Measurements from ENCODE around the gene RMND1. TPM values are rescaled to one million over a fixed set of nuclear protein-coding genes. Genes with fewer than 3 reads are reported as not detected.
A peak's percentile ranks its signal among the peaks of the same experiment; 100 is the strongest.

The RMND1 gene
- total and polyA plus RNA-seq, 9 of the 15 experiments (the other 6 are each of a cell fraction or from before 2014, with no cell fraction given), result 26.9 to 47.8 (median 36.2) TPM

DNA sequence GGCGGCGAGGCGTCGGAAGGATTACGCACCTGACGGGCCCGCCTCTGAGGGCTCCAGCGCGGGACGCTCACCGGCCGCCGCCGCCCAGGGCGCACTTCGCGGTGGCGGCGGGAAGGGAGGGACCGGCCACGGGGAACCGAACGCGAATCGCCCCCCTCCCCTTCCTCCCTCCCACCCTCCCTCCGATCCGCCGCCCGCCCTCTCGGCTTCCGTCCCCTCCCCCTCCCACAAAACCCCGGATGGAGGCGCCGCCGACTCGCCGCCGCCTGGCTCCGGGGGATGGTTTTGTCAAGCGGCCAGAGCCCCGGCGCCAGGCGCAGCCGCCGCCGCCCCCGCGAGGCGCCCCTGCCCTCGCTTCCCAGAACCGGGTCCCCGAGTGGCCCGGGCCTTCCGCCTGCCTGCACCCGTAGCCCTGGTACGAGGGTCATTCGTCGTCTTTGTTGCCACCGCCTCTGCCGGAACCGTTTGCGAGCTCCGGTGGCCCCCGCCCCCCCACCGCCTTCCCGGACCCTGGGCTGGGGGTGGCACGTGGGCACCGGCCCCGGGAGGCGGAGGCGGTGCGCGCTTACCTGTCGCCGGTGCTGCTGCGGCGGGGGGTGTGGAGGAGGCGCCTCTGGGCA is 61.0 kb downstream of the RMND1 start (continued):
- TF ChIP-seq, protein P1, sequence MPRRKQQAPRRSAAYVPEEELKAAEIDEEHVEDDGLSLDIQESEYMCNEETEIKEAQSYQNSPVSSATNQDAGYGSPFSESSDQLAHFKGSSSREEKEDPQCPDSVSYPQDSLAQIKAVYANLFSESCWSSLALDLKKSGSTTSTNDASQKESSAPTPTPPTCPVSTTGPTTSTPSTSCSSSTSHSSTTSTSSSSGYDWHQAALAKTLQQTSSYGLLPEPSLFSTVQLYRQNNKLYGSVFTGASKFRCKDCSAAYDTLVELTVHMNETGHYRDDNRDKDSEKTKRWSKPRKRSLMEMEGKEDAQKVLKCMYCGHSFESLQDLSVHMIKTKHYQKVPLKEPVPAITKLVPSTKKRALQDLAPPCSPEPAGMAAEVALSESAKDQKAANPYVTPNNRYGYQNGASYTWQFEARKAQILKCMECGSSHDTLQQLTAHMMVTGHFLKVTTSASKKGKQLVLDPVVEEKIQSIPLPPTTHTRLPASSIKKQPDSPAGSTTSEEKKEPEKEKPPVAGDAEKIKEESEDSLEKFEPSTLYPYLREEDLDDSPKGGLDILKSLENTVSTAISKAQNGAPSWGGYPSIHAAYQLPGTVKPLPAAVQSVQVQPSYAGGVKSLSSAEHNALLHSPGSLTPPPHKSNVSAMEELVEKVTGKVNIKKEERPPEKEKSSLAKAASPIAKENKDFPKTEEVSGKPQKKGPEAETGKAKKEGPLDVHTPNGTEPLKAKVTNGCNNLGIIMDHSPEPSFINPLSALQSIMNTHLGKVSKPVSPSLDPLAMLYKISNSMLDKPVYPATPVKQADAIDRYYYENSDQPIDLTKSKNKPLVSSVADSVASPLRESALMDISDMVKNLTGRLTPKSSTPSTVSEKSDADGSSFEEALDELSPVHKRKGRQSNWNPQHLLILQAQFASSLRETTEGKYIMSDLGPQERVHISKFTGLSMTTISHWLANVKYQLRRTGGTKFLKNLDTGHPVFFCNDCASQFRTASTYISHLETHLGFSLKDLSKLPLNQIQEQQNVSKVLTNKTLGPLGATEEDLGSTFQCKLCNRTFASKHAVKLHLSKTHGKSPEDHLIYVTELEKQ (CRISPR knock-in tag; IDR thresholded peaks at IDR 0.05), result no peak
- TF ChIP-seq, protein P2, sequence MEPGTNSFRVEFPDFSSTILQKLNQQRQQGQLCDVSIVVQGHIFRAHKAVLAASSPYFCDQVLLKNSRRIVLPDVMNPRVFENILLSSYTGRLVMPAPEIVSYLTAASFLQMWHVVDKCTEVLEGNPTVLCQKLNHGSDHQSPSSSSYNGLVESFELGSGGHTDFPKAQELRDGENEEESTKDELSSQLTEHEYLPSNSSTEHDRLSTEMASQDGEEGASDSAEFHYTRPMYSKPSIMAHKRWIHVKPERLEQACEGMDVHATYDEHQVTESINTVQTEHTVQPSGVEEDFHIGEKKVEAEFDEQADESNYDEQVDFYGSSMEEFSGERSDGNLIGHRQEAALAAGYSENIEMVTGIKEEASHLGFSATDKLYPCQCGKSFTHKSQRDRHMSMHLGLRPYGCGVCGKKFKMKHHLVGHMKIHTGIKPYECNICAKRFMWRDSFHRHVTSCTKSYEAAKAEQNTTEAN (CRISPR knock-in tag; IDR thresholded peaks at IDR 0.05), result no peak
- TF ChIP-seq XRCC3 (IDR thresholded peaks at IDR 0.05) (no peak), ZNF551 (CRISPR knock-in tag; IDR thresholded peaks at IDR 0.05) (no peak), KAT8 (IDR thresholded peaks at IDR 0.05; ENCODE audit: low read depth) (no peak), BRD9 (IDR thresholded peaks at IDR 0.05; ENCODE audit: low read depth, partially characterized antibody) (no peak), SMAD3 (CRISPR knock-in tag; conservative IDR thresholded peaks at IDR 0.05) (no peak), ETV6 (IDR thresholded peaks at IDR 0.05; ENCODE audit: borderline replicate concordance in 1 of 2, low read depth in 2 of 2, low read length in 1 of 2) (no peak), ETV6 (CRISPR knock-in tag; IDR thresholded peaks at IDR 0.05; ENCODE audit: borderline replicate concordance) (no peak), NR2F6 (CRISPR knock-in tag; IDR thresholded peaks at IDR 0.05) (0 out of 2 replicates have a peak, but pooled peaks have one; percentile 69), TCFL5 (CRISPR knock-in tag; conservative IDR thresholded peaks at IDR 0.05) (no peak), FOSL1 (tag; conservative IDR thresholded peaks at IDR 0.05) (no peak; the same call in 1 of the 2 replicates)
- TF ChIP-seq, protein P3, sequence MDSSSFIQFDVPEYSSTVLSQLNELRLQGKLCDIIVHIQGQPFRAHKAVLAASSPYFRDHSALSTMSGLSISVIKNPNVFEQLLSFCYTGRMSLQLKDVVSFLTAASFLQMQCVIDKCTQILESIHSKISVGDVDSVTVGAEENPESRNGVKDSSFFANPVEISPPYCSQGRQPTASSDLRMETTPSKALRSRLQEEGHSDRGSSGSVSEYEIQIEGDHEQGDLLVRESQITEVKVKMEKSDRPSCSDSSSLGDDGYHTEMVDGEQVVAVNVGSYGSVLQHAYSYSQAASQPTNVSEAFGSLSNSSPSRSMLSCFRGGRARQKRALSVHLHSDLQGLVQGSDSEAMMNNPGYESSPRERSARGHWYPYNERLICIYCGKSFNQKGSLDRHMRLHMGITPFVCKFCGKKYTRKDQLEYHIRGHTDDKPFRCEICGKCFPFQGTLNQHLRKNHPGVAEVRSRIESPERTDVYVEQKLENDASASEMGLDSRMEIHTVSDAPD (CRISPR knock-in tag; IDR thresholded peaks at IDR 0.05), result no peak
- TF ChIP-seq, protein P4, sequence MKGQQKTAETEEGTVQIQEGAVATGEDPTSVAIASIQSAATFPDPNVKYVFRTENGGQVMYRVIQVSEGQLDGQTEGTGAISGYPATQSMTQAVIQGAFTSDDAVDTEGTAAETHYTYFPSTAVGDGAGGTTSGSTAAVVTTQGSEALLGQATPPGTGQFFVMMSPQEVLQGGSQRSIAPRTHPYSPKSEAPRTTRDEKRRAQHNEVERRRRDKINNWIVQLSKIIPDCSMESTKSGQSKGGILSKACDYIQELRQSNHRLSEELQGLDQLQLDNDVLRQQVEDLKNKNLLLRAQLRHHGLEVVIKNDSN (CRISPR knock-in tag; IDR thresholded peaks at IDR 0.05), result no peak
- TF ChIP-seq, protein P5, sequence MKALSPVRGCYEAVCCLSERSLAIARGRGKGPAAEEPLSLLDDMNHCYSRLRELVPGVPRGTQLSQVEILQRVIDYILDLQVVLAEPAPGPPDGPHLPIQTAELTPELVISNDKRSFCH (CRISPR knock-in tag; IDR thresholded peaks at IDR 0.05), result no peak
- TF ChIP-seq, protein P5 (tag; IDR thresholded peaks at IDR 0.05), result peak; percentile 69; the same call in 1 of the 2 replicates
- TF ChIP-seq, protein P6, sequence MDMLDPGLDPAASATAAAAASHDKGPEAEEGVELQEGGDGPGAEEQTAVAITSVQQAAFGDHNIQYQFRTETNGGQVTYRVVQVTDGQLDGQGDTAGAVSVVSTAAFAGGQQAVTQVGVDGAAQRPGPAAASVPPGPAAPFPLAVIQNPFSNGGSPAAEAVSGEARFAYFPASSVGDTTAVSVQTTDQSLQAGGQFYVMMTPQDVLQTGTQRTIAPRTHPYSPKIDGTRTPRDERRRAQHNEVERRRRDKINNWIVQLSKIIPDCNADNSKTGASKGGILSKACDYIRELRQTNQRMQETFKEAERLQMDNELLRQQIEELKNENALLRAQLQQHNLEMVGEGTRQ (CRISPR knock-in tag; IDR thresholded peaks at IDR 0.05), result peak; percentile 20; the same call in 1 of the 2 replicates

Measured in K562 (cell line).